Measurements from ENCODE around the gene U2SURP. TPM values are rescaled to one million over a fixed set of nuclear protein-coding genes. Genes with fewer than 3 reads are reported as not detected.
"Not testable (repeated sequence)": the region's sequence is repeated elsewhere in the genome, so short reads cannot be mapped to it uniquely, and the experiment has no call there.

Gene U2SURP
- total RNA-seq, 1 experiment from 2014 or later = 84.7 TPM

DNA sequence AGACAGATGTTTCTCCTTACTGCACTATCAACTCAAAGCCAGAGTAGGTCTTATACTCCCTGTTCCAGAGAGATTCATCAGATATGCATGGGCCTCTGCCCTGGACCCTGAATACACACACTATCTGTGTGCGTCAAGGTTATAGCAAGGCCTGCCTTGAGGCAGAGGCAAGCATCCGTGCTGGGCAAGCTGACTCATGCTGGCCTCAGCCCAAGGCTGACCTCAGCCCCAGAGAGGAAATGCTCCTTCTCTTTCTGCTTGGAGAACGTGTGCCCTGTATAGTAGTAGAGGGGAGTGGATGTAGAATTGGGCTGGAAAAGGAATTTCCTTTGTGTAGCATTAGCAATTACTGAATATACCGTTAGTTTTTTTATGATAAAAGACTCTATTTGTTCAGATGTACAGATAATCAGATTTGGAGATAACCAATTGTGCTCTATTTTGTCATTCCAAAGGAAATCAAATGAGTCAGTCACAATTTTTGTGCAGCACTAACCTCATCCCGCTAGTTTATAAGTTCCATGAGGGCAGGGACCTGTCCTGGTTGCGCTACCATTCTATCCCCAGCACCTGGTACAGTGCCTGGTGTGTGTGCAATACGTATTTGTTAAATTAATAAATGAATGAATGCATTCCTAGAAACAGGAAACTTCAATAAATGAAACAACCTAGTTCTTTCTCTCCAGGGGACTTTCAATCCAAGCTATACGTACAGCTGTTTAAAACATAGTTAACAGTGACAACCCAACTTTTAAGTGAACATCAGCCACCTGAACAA, 24.6 kb upstream of the U2SURP start:
- peak; percentile 98 for DNase-seq (ENCODE audit: low read depth)

DNA sequence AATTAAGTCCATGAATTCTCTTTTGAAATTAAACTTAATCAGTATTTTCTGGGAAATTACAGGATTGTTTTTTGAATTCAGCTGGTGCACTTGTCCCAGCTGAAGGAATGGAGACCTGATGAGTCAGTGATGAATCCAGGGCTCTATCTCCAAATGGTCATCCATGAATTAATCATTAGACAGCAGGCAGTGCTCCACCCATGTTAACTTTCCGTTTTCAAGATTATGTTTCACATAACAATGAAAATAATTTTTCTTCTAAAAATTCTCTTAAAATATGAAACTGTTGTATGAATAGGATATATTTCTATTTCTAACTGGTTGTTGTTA, 24.0 kb upstream of the U2SURP start:
- DNase-seq (ENCODE audit: low read depth) = peak; percentile 66

DNA sequence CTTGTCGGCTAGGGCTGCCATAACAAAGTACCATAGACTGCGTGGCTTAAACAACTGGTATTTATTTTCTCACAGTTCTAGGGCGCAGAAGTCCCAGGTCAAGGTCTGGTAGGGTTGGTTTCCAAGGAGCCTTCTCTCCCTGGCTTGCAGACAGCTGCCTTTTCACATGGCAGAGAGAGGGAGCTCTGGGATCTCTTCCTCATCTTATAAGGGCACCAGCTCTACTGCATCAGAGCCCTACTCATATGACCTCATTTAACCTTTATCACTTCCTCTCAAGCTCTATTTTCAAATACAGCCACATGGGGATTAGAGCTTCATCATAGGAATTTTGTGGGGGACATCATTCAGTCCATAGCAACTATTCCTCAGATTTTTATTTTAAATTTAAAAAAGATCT, 20.3 kb upstream of the U2SURP start:
- DNase-seq (ENCODE audit: low read depth) = no peak

DNA sequence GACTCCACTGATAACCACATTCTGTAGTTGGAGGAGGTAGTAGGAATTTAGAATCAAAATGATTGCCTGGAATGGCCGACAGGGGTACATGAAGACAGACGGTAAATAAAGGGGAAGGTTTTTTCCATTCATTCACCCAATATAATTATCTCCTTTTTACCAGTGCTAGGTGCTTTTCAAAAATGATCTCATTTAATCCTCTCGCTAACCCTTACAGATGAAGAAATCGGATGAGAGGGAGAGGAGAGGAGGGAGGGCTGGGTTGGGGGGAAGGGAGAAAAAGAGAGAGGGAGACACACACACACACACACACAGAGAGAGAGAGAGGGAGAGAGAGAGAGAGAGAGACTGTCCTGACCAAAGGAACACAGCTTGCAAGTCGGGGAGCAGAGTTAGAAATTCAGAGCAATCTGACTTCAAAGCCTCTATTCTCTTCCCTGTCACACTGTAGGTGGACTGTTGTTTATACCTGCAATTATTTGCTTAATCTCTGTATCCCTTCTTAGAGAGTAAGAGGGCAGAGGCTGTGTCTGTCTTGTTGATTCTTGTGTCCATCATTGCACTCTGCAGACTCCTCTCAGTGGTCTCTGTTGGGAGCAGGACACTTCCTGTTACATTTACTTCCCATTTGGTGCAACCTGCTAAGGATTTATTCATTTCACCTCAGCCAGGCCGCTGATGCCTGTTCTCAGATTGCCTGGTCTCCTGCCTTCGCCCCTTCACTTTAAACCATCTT, 19.2 kb upstream of the U2SURP start:
- no peak for DNase-seq (ENCODE audit: low read depth)

DNA sequence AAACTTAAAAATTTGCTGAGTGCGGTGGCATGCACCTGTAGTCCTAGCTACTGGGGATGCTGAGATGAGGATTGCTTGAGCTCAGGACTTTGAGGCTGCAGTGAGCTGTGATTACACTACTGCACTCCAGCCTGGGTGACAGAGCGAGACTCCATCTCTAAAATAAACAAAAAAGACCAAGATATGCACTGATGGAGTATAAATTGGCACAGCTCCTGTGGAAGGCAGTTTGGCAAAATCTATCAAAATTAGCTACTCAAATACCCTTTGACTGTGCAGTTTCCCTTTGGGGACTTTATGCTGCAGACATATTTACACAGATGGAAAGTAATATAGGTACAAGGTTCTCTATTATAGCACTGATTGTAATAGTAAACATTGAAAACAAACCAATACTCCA, 18.1 kb upstream of the U2SURP start:
- no peak for DNase-seq (ENCODE audit: low read depth)

DNA sequence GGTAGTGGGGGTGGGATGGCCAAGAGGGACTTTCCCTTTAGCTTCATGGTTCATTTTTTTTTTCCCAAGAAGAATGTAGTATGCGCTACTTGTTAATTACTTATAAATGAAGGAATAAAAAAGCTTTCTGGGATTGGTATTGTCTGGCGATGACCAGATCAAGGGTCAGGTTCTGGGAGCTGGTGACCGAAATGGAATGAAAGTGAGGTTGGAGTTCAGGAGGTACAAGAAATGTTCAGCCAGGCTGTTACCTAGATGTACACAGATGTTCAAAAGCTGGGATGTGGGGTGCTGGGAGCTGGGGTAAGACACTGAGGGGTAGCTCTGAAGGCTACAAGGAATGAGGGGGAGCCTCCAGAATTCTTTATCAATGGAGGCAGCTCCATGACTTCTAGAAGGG, 17.1 kb upstream of the U2SURP start:
- DNase-seq (ENCODE audit: low read depth) = no peak

DNA sequence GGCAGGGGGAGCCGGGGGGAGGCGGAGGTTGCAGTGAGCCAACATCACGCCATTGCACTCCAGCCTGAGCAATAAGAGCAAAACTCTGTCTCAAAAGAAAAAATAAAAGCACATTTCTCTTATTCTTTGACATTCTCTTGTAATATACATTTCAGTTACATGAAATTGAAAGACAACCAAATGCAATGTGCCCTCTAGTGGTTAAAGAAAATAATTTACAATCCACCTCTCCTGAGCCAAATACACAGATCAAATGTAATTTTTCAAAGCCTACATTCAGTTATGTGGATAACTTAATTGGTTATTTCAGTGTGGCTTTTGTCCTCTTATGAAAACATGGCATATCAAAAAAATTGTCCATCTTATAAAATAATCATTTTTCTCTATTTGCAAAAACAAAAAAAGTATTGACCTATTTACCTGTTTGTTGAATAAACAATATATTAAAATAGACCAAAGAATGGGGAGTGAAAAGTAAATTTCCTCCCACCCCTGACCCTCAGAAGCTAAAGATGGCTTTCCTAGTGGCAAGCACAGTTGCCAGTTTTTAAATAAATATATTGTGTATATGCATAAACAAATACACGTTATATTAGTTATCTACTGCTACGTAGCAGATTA, 14.2 kb upstream of the U2SURP start:
- peak; percentile 51 for DNase-seq (ENCODE audit: low read depth)

DNA sequence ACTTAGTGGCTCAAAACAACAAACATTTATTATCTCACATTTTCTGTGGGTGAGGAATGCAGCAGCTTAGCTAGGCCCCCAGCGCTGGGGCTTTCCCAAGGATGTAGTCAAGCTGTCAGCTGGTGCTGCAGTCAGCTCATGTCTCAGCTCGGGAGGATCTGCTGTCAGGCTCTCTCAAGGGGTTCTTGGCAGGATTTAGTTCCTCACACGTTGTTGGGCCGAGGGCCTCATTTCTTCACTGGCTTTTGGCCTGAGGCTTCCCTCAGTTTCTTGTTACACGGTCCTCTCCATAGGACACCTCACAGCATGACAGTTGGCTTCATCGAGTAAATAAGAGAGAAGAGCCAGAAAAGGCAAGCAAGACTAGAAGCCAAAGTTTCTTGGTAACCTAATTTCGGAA, 13.7 kb upstream of the U2SURP start:
- DNase-seq (ENCODE audit: low read depth) = peak; percentile 26

DNA sequence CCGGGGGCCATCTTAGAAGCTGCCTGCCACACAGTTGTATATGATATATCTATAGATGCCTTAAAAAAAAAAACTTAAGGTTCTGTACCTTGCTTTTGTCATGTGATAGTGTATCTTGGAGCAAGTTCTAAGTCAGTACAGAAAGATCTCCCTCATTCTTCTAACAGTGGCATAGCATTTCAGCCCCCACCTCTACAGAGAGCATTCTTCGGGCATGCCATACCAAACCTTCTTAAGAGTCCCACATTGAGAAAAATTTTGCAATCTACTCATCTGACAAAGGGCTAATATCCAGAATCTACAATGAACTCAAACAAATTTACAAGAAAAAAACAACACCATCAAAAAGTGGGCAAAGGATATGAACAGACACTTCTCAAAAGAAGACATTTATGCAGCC, 13.1 kb upstream of the U2SURP start:
- DNase-seq (ENCODE audit: low read depth) = not testable (repeated sequence)

DNA sequence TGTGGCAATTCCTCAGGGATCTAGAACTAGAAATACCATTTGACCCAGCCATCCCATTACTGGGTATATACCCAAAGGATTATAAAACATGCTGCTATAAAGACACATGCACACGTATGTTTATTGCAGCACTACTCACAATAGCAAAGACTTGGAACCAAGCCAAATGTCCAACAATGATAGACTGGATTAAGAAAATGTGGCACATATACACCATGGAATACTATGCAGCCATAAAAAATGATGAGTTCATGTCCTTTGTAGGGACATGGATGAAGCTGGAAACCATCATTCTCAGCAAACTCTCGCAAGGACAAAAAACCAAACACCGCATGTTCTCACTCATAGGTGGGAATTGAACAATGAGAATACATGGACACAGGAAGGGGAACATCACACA, 12.5 kb upstream of the U2SURP start:
- not testable (repeated sequence) for DNase-seq (ENCODE audit: low read depth)

DNA sequence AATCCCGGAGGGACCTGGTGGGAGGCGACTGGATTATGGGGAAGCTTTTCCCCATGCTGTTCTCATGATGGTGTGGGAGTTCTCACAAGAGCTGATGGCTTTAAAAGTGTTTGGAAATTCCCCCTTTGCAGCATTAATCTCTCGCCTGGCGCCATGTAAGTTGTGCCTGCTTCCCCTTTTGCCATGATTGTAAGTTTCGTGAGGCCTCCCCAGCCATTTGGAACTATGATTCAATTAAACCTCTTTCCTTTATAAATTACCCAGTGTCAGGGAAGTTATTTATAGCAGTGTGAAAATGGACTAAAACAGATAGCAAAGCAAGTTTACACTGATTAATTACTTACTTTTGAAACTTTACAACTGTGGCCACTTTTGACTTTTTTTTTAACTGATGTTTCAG, 10.6 kb upstream of the U2SURP start:
- no peak for DNase-seq (ENCODE audit: low read depth)

DNA sequence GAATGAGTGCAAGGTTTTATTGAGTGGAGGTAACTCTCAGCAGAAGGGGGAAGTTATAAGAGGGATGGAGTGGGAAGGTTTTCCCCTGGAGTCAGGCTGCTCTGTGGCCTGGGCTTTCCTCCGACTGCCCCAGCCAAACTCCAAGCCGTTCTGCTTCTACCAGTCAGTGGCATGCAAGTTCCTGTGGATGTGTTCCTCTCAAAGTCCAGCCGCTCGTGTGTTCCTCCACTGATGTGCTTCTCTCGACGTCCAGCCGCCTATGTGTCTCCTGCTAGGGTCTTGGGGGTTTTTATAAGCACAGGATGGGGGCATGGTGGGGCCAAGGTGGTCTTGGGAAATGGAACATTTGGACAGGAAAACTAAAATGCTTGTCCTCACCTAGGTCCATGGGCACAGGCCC, 9.0 kb upstream of the U2SURP start:
- no peak for DNase-seq (ENCODE audit: low read depth)

DNA sequence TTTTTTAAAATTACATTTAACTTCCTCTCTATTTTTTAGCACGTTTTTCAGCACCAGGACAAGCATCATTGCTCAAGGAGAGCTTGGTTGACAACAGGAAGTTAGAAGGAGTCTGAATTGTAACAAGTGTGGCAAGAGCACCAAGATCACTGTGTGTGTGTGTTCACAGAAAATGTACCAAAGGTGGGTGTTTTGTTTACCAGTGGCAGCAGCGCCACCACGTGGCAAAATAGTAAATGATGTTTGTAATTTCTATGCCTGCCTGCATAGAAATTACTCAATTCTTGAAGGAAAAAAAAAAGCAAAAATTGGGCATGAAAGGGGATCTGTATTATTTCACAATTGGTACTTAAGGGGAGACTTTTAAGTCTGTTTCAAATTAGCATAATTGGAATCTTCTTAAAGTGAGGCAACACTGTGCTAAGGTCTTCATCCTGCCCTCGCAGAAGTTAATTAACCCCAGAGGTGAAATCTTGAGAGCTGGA, 7.4 kb upstream of the U2SURP start:
- DNase-seq (ENCODE audit: low read depth) = peak; percentile 63

DNA sequence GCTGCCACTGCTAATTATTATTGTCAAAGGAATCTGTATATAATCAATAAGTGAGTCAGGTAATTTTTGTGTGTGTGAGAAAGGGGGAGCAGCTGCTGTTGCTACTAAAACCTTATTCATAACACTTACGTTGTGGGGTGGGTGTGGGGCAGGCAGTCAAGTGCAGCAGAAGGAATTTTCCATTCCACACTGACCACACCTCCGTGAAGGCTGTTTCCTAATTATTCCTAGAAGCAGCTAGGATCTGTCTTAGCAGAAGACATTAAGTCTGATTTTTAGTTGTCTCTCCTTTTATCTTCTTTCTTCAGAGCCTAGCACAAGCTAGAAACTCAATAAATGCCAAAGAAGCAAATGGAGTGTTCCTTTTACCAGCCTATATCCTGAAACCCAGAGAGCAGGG, 4.0 kb upstream of the U2SURP start:
- DNase-seq (ENCODE audit: low read depth) = no peak

DNA sequence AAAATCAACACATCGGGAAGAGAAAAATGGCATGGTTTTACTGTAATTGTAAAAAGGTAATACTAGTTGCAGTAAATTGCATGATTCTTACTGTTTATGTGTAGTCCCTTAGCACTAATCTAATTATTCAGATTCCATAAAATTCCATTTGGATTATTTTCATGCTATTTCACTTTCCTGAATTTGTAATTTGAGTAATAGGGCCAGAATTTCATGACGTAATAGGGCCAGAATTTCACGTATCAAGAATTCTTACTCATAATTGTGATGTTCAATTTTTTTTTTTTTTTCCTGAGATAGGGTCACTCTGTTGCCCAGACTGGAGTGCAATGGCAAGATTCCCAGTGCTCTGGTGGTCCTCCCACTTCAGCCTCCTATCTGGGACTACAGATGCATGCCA, 2.9 kb upstream of the U2SURP start:
- DNase-seq (ENCODE audit: low read depth) = no peak

DNA sequence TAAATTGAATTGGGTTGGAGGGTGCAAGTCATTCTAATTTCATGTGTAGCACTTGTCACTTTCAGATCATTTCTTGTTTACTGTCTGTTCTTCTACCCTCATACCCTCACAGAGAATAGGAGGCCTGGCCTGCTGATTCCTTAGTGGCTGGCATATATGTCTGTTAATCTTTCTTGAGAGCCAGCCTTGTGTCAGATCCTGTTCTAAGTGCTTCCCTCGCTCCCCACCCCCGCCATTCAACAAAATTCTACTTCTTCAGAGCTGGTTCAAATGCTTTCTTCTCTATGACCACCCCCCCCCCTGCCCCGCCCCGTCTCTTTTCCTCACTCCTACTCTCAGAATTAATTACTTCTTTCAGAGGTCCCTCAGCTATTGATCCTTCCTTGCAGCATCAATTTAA, 1.5 kb upstream of the U2SURP start:
- DNase-seq (ENCODE audit: low read depth) = peak; percentile 39

DNA sequence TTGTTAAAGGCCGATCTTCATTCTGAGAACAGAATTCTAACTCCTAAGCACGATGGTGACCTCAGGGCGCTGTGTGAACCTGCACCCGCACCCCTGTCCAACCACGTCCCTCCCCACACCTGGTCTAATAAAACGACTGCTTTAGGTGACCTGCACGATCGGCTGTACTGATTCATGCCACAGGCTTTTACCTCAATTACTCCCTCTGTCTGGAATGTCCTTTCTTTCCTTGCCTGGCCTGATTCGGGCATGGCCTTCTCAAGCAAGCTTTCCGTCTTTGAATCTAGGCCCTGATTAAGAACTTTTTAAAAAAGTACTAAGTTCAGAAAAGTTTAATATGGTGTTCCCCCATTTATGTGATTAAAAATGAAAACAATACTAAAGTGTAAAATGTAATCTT, 842 bp upstream of the U2SURP start:
- peak; percentile 35 for DNase-seq (ENCODE audit: low read depth)

DNA sequence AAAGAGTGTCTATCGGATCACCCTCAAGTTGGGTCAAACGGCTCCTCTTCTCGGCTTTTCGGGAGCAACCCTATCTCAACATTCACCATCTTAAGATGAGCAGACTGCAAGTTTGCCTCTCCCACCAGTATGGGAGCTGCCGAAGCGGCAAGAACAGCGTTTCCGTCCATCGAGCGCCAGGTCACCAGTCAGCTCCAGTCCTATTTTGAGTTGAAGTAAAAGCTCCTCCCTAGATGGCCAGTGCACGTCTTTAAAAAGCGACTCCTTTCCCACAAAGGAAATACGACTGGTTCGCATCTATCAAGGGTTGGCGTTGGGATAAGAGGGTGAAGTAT, 369 bp upstream of the U2SURP start:
- DNase-seq (ENCODE audit: low read depth) = no peak

DNA sequence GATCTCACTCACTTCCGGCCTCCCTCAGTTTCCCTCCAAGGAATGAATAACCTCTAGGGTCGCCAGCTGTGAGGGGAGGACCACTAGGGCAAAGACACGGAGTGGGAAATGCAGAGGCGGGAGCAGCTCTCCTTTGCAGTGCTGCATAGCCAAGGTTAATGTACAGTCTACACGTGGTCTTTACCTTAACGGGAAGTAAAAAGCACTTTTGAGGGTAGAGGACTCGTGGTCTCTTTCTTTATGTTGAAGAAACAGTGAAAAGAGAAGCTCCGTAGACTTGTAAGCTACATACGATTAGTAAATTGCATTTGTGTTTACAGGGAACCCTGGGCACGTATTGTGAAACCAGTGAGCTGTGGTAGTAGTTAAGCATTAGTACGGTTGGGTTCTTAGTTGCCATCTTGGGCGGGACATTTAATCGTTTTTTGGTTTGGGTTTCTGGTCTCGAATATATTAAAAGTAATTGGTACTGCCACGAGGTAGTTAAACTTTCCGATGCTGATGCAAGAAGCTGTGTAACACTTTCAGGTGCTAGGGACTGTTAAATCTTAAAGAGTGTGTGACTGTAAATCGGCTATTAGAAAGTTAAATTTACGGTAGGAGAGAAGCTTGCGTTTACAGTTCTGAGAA, 828 bp downstream of the U2SURP start:
- DNase-seq (ENCODE audit: low read depth) = peak; percentile 14

DNA sequence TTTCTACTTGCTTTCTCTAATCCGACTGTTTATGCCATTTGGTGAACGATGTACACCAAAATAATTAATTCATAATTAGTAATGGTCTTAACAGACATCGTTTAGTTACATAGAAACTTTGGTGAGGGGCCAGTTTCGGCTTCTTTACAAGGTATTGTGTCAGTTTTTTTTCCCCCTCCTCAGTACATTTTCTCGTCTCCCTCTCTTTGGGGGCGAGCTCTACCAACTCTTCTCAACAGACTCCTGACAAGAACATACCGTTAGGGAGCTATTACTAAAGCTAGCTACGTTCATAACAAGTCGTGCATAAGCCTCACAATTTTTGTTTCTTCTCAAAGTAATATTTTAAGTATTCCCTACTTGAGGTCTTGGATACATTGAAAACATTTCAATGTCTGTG, 1.4 kb downstream of the U2SURP start:
- no peak for DNase-seq (ENCODE audit: low read depth)

DNA sequence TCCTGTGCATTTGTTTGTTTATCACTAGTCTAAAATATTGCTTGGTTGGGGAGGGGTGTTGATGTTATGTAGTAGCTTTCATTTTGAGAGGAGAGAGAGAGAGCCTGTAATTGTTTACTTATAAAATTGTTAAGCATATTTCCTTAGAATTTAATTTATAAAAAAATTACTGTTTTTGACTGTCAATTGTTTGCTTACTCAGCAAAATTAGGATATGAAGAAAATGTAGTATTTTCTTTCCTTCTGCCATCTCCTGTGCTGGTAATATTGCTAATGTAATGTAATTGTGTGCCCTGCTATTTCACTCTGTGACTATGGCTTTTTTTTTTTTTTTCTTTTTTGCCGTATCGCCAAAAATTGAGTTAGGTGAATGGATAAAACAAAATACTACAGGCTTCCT, 3.5 kb downstream of the U2SURP start:
- no peak for DNase-seq (ENCODE audit: low read depth)

DNA sequence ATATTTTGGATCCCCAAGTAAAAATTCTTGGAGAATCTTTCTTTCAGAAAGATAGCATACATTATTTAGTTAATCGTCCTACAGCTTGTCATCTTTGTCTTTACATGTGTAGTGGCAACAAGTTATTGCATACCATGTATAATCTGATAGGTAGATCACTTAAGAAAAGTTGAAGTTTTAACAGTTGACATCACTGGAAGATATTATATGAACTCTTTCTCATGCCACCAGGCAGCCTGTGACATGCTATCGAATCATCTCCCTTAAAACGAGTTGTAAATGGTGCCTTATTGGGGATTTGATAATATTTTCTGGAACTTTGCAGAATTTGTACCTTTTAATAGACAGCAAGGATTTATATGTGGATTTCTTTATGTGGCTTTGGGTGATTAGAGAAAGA, 8.7 kb downstream of the U2SURP start:
- no peak for DNase-seq (ENCODE audit: low read depth)

DNA sequence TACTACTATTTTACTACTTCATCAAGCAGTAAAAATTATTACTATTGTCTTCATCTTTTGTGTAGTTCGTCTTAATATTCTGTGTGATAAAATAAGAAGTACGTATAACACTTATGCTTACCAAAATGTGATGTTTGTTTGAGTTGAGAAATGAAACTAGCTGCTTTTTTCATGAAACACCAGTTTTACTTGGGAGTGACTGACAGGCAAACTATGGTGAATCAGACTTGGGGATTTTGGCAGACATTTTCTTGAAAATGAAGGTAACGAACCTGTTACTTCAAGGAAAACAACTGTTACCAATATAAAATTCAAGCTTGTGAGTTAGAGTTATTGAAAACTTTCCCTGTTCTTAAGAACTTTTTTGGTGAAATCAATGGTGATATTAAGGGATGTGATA, 10.3 kb downstream of the U2SURP start:
- DNase-seq (ENCODE audit: low read depth) = no peak

Measured in RPMI7951 (cell line).